Activated naive CD8-positive, alpha-beta T cell (primary cell): ENCODE measurements around the gene KATNBL1.

Experiments used
- H3K27ac Mint-ChIP-seq: one replicate; pipeline ENCODE4 v1.8.0; 2021; ENCODE audit warnings: mixed read lengths
- H3K27me3 Mint-ChIP-seq: one replicate; pipeline ENCODE4 v1.8.0; 2021; ENCODE audit warnings: mixed read lengths
- H3K36me3 Mint-ChIP-seq: one replicate; pipeline ENCODE4 v1.8.0; 2021; ENCODE audit warnings: mixed read lengths
- H3K4me1 Mint-ChIP-seq: one replicate; pipeline ENCODE4 v1.8.0; 2021; ENCODE audit warnings: low read depth, mixed read lengths
- H3K4me3 Mint-ChIP-seq: one replicate; pipeline ENCODE4 v1.8.0; 2021; ENCODE audit warnings: mild to moderate bottlenecking, mixed read lengths
- H3K9me3 Mint-ChIP-seq: one replicate; pipeline ENCODE4 v1.8.0; 2021; ENCODE audit warnings: low read depth, mixed read lengths

KATNBL1 gene

GRCh38 chr15:34209421-34210282 is at the start of gene KATNBL1:
Gene KATNBL1 (minus strand): TSS chr15:34210096. CDS start chr15:34163676, 46,420 bp downstream.
- peaks cover 25% of the 10 kb centered on the region for H3K4me1 Mint-ChIP-seq
- no peaks in the 10 kb centered on the region for H3K9me3 Mint-ChIP-seq
- H3K36me3 Mint-ChIP-seq = peaks cover 9% of the 10 kb centered on the region
- no peaks in the 10 kb centered on the region for H3K27me3 Mint-ChIP-seq
- H3K27ac Mint-ChIP-seq = peak within 1 kb of the TSS; percentile 78
- peak within 1 kb of the TSS; percentile 92 for H3K4me3 Mint-ChIP-seq

- peaks cover 10% of the 10 kb centered on the region for H3K4me1 Mint-ChIP-seq
- no peaks in the 10 kb centered on the region for H3K9me3 Mint-ChIP-seq
- H3K36me3 Mint-ChIP-seq = peaks cover 2% of the 10 kb centered on the region
- H3K27ac Mint-ChIP-seq = peak overlapping the region; percentile 36
- H3K27me3 Mint-ChIP-seq = no peaks in the 10 kb centered on the region
- H3K4me3 Mint-ChIP-seq = no peak overlapping the region
These were observed 49.7 kb upstream of the KATNBL1 start for GRCh38 chr15:34259566-34259965.

GRCh38 chr15:34258151-34258550 is 48.3 kb upstream of the KATNBL1 start:
- no peaks in the 10 kb centered on the region for H3K27me3 Mint-ChIP-seq
- no peaks in the 10 kb centered on the region for H3K9me3 Mint-ChIP-seq
- peaks cover 7% of the 10 kb centered on the region for H3K36me3 Mint-ChIP-seq
- peak overlapping the region; percentile 89 for H3K27ac Mint-ChIP-seq
- peaks cover 6% of the 10 kb centered on the region for H3K4me1 Mint-ChIP-seq
- H3K4me3 Mint-ChIP-seq = no peak overlapping the region

- Mint-ChIP-seq H3K36me3 (peaks cover 8% of the 10 kb centered on the region), H3K27ac (peak overlapping the region; percentile 66), H3K27me3 (no peaks in the 10 kb centered on the region), H3K9me3 (no peaks in the 10 kb centered on the region), H3K4me1 (peaks cover 9% of the 10 kb centered on the region), H3K4me3 (no peak overlapping the region)
These were observed 42.6 kb upstream of the KATNBL1 start for GRCh38 chr15:34252545-34252944.

- Mint-ChIP-seq H3K9me3 (no peaks in the 10 kb centered on the region), H3K27me3 (no peaks in the 10 kb centered on the region), H3K36me3 (peaks cover 4% of the 10 kb centered on the region), H3K4me1 (peaks cover 6% of the 10 kb centered on the region), H3K4me3 (no peak overlapping the region), H3K27ac (peak overlapping the region; percentile 87)
These were observed 38.3 kb upstream of the KATNBL1 start for GRCh38 chr15:34248190-34248589.

- Mint-ChIP-seq H3K4me1 (peaks cover 11% of the 10 kb centered on the region), H3K27me3 (no peaks in the 10 kb centered on the region)
These were observed 36.5 kb upstream of the KATNBL1 start for GRCh38 chr15:34246276-34246976.

GRCh38 chr15:34243226-34243625 is 33.3 kb upstream of the KATNBL1 start:
- H3K9me3 Mint-ChIP-seq = no peaks in the 10 kb centered on the region
- H3K36me3 Mint-ChIP-seq = peaks cover 2% of the 10 kb centered on the region
- peaks cover 30% of the 10 kb centered on the region for H3K4me1 Mint-ChIP-seq
- H3K4me3 Mint-ChIP-seq = no peak overlapping the region
- H3K27ac Mint-ChIP-seq = peak overlapping the region; percentile 61
- H3K27me3 Mint-ChIP-seq = no peaks in the 10 kb centered on the region

More at GRCh38 chr15:34246276-34246976, 36.5 kb upstream of the KATNBL1 start:
- Mint-ChIP-seq H3K9me3 (no peaks in the 10 kb centered on the region), H3K36me3 (peaks cover 4% of the 10 kb centered on the region), H3K4me3 (no peak overlapping the region), H3K27ac (peak overlapping the region; percentile 64)

- Mint-ChIP-seq H3K27me3 (no peaks in the 10 kb centered on the region), H3K36me3 (peaks cover 2% of the 10 kb centered on the region), H3K4me3 (no peak overlapping the region), H3K9me3 (no peaks in the 10 kb centered on the region), H3K4me1 (peaks cover 32% of the 10 kb centered on the region), H3K27ac (peak overlapping the region; percentile 66)
These were observed 32.4 kb upstream of the KATNBL1 start for GRCh38 chr15:34242331-34242710.

GRCh38 chr15:34241376-34242330 is 31.8 kb upstream of the KATNBL1 start:
- no peak overlapping the region for H3K4me3 Mint-ChIP-seq
- peak overlapping the region; percentile 66 for H3K27ac Mint-ChIP-seq
- H3K9me3 Mint-ChIP-seq = no peaks in the 10 kb centered on the region
- H3K36me3 Mint-ChIP-seq = peaks cover 2% of the 10 kb centered on the region
- H3K4me1 Mint-ChIP-seq = peaks cover 31% of the 10 kb centered on the region
- no peaks in the 10 kb centered on the region for H3K27me3 Mint-ChIP-seq

- peak overlapping the region; percentile 68 for H3K27ac Mint-ChIP-seq
- H3K4me3 Mint-ChIP-seq = no peak overlapping the region
- H3K27me3 Mint-ChIP-seq = no peaks in the 10 kb centered on the region
- peaks cover 4% of the 10 kb centered on the region for H3K36me3 Mint-ChIP-seq
- H3K4me1 Mint-ChIP-seq = peaks cover 31% of the 10 kb centered on the region
- no peaks in the 10 kb centered on the region for H3K9me3 Mint-ChIP-seq
These were observed 30.6 kb upstream of the KATNBL1 start for GRCh38 chr15:34240537-34240936.

- peaks cover 4% of the 10 kb centered on the region for H3K36me3 Mint-ChIP-seq
- H3K4me3 Mint-ChIP-seq = peak overlapping the region; percentile 68
- peak overlapping the region; percentile 95 for H3K27ac Mint-ChIP-seq
- H3K27me3 Mint-ChIP-seq = no peaks in the 10 kb centered on the region
- H3K9me3 Mint-ChIP-seq = no peaks in the 10 kb centered on the region
- H3K4me1 Mint-ChIP-seq = peaks cover 31% of the 10 kb centered on the region
These were observed 29.4 kb upstream of the KATNBL1 start for GRCh38 chr15:34239151-34239808.

- peaks cover 5% of the 10 kb centered on the region for H3K4me1 Mint-ChIP-seq
- no peaks in the 10 kb centered on the region for H3K27me3 Mint-ChIP-seq
- peaks cover 4% of the 10 kb centered on the region for H3K36me3 Mint-ChIP-seq
- H3K9me3 Mint-ChIP-seq = no peaks in the 10 kb centered on the region
- peak overlapping the region; percentile 71 for H3K27ac Mint-ChIP-seq
- H3K4me3 Mint-ChIP-seq = no peak overlapping the region
These were observed 23.7 kb upstream of the KATNBL1 start for GRCh38 chr15:34233614-34234013.

GRCh38 chr15:34223904-34224596 is 14.2 kb upstream of the KATNBL1 start:
- H3K27me3 Mint-ChIP-seq = no peaks in the 10 kb centered on the region
- H3K27ac Mint-ChIP-seq = peak overlapping the region; percentile 96
- H3K4me3 Mint-ChIP-seq = peak overlapping the region; percentile 97

More at GRCh38 chr15:34223904-34224596, 14.2 kb upstream of the KATNBL1 start:
- peaks cover 7% of the 10 kb centered on the region for H3K36me3 Mint-ChIP-seq
- peaks cover 27% of the 10 kb centered on the region for H3K4me1 Mint-ChIP-seq
- H3K9me3 Mint-ChIP-seq = no peaks in the 10 kb centered on the region
